ENCODE data around the gene HACD2.

DNA sequence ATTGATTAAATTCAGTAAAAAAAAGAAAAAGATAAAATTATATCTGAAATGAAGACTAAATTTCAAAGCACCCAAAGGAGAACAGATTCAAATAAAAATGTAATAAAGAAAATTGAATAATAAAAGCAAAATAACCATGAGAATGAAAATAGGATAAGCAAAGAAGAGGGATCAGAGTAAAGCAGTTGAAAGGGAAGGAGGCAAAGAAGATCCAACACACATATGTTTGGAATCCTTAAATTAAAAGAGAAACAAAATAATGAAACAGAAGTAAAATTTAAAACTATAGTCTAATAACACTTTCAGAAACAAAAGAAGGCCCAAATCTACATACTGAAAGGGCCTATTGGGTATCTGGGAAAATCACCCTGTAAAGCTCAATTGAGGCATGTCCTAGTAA lies 32.1 kb downstream of the HACD2 start:
- TF ChIP-seq TAF1 (IDR thresholded peaks at IDR 0.05; ENCODE audit: low read depth) (no peak), EGR1 (IDR thresholded peaks at IDR 0.05) (no peak), REST (IDR thresholded peaks at IDR 0.05; ENCODE audit: low read depth) (no peak), TCF12 (IDR thresholded peaks at IDR 0.05; ENCODE audit: low read depth) (no peak), CEBPB (IDR thresholded peaks at IDR 0.05) (no peak), EP300 (IDR thresholded peaks at IDR 0.05; ENCODE audit: borderline replicate concordance) (no peak), RAD21 (IDR thresholded peaks at IDR 0.05; ENCODE audit: low read depth) (no peak), YY1 (IDR thresholded peaks at IDR 0.05; ENCODE audit: low read depth) (no peak)
- TF ChIP-seq, protein P1, sequence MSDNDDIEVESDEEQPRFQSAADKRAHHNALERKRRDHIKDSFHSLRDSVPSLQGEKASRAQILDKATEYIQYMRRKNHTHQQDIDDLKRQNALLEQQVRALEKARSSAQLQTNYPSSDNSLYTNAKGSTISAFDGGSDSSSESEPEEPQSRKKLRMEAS (IDR thresholded peaks at IDR 0.05) = no peak

Data from Ishikawa (cell line).